ENCODE measurements around the gene PPP4C. TPM values are rescaled to one million over a fixed set of nuclear protein-coding genes. Genes with fewer than 3 reads are reported as not detected.

Gene PPP4C
- polyA plus RNA-seq, 3 donors, result 186 to 388 (median 279) TPM

- peaks cover 69% of the 10 kb centered on the region for H3K4me1 Mint-ChIP-seq
- peaks cover 23 to 38% of the 10 kb centered on the region in 2 donors for H3K36me3 Mint-ChIP-seq
- Histone ChIP-seq H3K36me3 (replicated peaks in 1 of 2; ENCODE audit: control insufficient read depth in 1 of 2, insufficient read depth in 2 of 2, low read length in 2 of 2) (peaks cover 24 to 25% of the 10 kb centered on the region in 2 donors), H2AFZ (ENCODE audit: insufficient read depth, low read depth, low read length, poor library complexity, severe bottlenecking) (no peak overlapping the region), H3K79me2 (ENCODE audit: insufficient read depth, low read length) (peaks cover 13% of the 10 kb centered on the region), H3K4me2 (replicated peaks; ENCODE audit: extremely low read depth, low read length, poor library complexity, severe bottlenecking) (no peak overlapping the region), H3K4me3 (replicated peaks in 1 of 3; ENCODE audit: low read depth in 2 of 3, low read length in 3 of 3) (no peak overlapping the region), H3K9ac (ENCODE audit: insufficient read depth, low read length, poor library complexity, severe bottlenecking) (no peak overlapping the region), H3K9me3 (replicated peaks in 1 of 2; ENCODE audit: control insufficient read depth in 1 of 2, insufficient read depth in 1 of 2, low read length in 2 of 2) (peaks cover 0 to 4% of the 10 kb centered on the region in 2 donors), H3K4me1 (ENCODE audit: control insufficient read depth in 1 of 2, insufficient read depth in 2 of 2, low read length in 2 of 2) (peaks cover 67 to 89% of the 10 kb centered on the region in 2 donors), H3K27me3 (ENCODE audit: control insufficient read depth in 2 of 2, insufficient read depth in 2 of 2, low read length in 2 of 2) (no peaks in the 10 kb centered on the region), H3K27ac (ENCODE audit: low read depth in 1 of 2, low read length in 2 of 2) (peak overlapping the region in 1 of 2 donors; percentile 87), H4K20me1 (ENCODE audit: insufficient read depth, low read length) (peaks cover 11% of the 10 kb centered on the region)
- TF ChIP-seq, protein P1, sequence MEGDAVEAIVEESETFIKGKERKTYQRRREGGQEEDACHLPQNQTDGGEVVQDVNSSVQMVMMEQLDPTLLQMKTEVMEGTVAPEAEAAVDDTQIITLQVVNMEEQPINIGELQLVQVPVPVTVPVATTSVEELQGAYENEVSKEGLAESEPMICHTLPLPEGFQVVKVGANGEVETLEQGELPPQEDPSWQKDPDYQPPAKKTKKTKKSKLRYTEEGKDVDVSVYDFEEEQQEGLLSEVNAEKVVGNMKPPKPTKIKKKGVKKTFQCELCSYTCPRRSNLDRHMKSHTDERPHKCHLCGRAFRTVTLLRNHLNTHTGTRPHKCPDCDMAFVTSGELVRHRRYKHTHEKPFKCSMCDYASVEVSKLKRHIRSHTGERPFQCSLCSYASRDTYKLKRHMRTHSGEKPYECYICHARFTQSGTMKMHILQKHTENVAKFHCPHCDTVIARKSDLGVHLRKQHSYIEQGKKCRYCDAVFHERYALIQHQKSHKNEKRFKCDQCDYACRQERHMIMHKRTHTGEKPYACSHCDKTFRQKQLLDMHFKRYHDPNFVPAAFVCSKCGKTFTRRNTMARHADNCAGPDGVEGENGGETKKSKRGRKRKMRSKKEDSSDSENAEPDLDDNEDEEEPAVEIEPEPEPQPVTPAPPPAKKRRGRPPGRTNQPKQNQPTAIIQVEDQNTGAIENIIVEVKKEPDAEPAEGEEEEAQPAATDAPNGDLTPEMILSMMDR (IDR thresholded peaks at IDR 0.05), result no peak
- intact Hi-C loops (cut with micrococcal nuclease), result no loop called here
- DNase-seq, result no peak
- WGBS (ENCODE audit: insufficient coverage), result 100% methylated on average over 1 of the region's 10 CpGs
- H3K4me3 Mint-ChIP-seq, result no peak overlapping the region
- peak overlapping the region; percentile 56 to 98 (median 78) for H3K27ac Mint-ChIP-seq
- peaks cover 0 to 6% (median 2%) of the 10 kb centered on the region in 3 donors for H3K27me3 Mint-ChIP-seq (ENCODE audit: low read depth in 3 of 3)
- peaks cover 3 to 11% (median 6%) of the 10 kb centered on the region in 7 donors for H3K9me3 Mint-ChIP-seq
Observed at GRCh38 chr16:30088237-30088831, 12.5 kb downstream of the PPP4C start.

- 92% methylated on average over 19 of the region's 22 CpGs for whole genome bisulfite sequencing (ENCODE audit: insufficient coverage)
- H3K27me3 ChIP-seq (ENCODE audit: control insufficient read depth in 2 of 2, insufficient read depth in 2 of 2, low read length in 2 of 2), result no peaks in the 10 kb centered on the region
Observed at GRCh38 chr16:30088832-30089624, 13.2 kb downstream of the PPP4C start.

More at GRCh38 chr16:30088832-30089624, 13.2 kb downstream of the PPP4C start:
- Histone ChIP-seq H3K79me2 (ENCODE audit: insufficient read depth, low read length) (peaks cover 12% of the 10 kb centered on the region), H3K4me2 (replicated peaks; ENCODE audit: extremely low read depth, low read length, poor library complexity, severe bottlenecking) (no peak overlapping the region), H3K4me1 (ENCODE audit: control insufficient read depth in 1 of 2, insufficient read depth in 2 of 2, low read length in 2 of 2) (peaks cover 74 to 96% of the 10 kb centered on the region in 2 donors), H3K4me3 (replicated peaks in 1 of 3; ENCODE audit: low read depth in 2 of 3, low read length in 3 of 3) (no peak overlapping the region), H2AFZ (ENCODE audit: insufficient read depth, low read depth, low read length, poor library complexity, severe bottlenecking) (no peak overlapping the region), H3K36me3 (replicated peaks in 1 of 2; ENCODE audit: control insufficient read depth in 1 of 2, insufficient read depth in 2 of 2, low read length in 2 of 2) (peaks cover 21 to 23% of the 10 kb centered on the region in 2 donors), H3K9ac (ENCODE audit: insufficient read depth, low read length, poor library complexity, severe bottlenecking) (no peak overlapping the region), H3K27ac (ENCODE audit: low read depth in 1 of 2, low read length in 2 of 2) (peak overlapping the region; percentile 41 to 87), H4K20me1 (ENCODE audit: insufficient read depth, low read length) (peaks cover 6% of the 10 kb centered on the region), H3K9me3 (replicated peaks in 1 of 2; ENCODE audit: control insufficient read depth in 1 of 2, insufficient read depth in 1 of 2, low read length in 2 of 2) (peaks cover 0 to 4% of the 10 kb centered on the region in 2 donors)
- intact Hi-C loops (cut with micrococcal nuclease), result no loop called here
- peak in 1 of 3 donors; percentile 3 for DNase-seq
- TF ChIP-seq, protein P1 (IDR thresholded peaks at IDR 0.05), result no peak
- Mint-ChIP-seq H3K27me3 (ENCODE audit: low read depth in 3 of 3) (peaks cover 0 to 6% (median 2%) of the 10 kb centered on the region in 3 donors), H3K36me3 (peaks cover 20 to 37% of the 10 kb centered on the region in 2 donors), H3K4me1 (peaks cover 75% of the 10 kb centered on the region), H3K9me3 (peaks cover 3 to 11% (median 6%) of the 10 kb centered on the region in 7 donors), H3K27ac (peak overlapping the region; percentile 85 to 95 (median 89)), H3K4me3 (peak overlapping the region in 1 of 2 donors; percentile 24)

Data from CD14-positive monocyte (primary cell).